DMS114 treated with DMSO at 0.1 percent for 48 hours (cell line): ENCODE data around the gene ATXN7L1.

Experiments
- DNase-seq: peaks from one replicate; lab custom pipeline; 2025; ENCODE audit not compliant: unreplicated experiment; lab: John Stamatoyannopoulos, UW

ATXN7L1 gene

DNA sequence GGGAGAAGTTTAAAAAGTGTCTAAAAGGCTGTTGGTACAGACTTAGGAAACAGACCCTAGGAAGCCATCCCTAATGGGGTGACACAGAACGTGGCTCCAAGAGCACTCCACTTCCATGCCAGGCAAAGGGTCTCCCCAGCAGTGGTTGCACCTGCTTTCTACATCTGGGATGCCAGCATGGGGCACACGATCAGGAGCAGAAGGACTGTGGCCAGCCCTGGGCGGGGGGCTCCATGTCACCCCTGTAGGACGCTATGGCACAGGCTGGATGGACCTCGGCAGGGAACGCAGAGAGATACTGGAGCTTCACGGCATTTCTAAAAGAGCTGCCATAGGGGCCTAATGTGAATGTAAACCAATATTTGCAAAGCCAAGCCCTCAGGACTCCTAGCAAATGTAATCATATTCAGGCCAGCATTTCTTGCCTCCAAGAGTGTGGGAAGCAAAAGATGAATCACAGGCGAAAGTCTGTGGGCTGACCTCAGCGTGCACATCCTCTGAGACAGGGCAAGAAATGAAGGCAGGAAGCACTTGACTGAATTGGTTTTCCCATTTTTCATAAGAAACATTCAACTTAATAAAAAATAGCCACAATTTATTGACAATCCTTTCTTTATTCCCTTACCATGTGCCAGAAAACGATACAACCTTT is 93.9 kb downstream of the ATXN7L1 start:
- no peak for DNase-seq

DNA sequence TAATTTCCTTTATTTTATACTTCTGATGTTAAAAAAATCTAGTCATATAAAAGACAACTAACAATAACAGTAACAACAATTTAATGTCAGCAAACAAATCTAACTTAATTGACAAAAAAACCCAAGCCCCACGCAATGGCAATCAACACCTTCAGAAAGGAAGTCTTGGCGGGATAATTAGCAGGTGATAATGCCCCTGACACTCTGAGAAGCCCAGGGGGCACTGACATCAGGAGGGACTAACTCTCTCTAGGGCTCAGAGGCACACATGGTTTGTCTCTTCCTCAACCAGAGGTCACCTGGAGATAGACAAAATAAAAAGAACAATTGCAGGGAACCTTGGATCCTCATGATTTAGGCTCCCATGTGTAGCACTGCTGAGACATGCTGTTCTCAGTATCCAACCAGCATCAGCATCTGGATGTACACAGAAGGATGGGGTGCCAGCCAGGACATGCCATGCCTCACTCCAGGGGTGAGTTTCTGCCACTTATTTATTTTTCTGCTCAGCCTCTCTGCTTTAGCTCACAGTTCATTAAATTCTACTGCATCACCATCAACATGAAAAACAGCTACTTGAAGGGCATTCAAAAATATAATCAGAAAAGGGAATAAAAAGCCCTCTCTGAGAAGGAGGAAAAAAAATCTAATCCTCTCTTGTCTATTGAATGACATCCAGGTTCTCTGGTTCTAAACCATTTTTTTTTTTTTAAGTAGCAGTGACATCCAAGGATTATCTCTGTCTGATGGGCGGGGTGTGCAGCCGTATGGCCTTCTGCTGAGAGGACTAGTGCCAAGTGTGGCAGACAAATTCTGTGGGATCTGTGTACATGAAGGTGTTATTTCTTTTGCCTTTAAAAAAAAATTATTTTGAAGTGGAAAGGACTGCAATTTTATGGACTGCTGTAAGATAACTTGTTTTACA is 96.3 kb downstream of the ATXN7L1 start:
- no peak for DNase-seq

DNA sequence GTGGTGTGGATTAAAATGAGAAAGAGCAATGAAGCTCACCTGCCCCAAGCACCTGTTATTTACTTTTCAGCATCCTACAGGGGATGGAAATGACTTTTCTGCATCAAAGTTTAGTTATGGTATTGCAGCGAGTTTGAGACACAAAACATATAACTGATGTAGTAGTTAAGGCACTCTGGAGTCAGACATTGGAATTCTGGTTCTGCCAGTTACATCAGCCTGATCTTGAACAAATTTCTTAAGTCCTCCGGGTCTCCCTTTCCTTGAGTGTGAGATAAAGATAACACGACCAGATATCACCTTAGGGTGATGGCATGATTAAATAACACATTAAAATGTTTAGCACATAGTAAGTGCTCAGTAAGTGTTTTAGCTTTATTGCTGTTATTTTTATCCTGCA is 97.4 kb downstream of the ATXN7L1 start:
- no peak for DNase-seq

DNA sequence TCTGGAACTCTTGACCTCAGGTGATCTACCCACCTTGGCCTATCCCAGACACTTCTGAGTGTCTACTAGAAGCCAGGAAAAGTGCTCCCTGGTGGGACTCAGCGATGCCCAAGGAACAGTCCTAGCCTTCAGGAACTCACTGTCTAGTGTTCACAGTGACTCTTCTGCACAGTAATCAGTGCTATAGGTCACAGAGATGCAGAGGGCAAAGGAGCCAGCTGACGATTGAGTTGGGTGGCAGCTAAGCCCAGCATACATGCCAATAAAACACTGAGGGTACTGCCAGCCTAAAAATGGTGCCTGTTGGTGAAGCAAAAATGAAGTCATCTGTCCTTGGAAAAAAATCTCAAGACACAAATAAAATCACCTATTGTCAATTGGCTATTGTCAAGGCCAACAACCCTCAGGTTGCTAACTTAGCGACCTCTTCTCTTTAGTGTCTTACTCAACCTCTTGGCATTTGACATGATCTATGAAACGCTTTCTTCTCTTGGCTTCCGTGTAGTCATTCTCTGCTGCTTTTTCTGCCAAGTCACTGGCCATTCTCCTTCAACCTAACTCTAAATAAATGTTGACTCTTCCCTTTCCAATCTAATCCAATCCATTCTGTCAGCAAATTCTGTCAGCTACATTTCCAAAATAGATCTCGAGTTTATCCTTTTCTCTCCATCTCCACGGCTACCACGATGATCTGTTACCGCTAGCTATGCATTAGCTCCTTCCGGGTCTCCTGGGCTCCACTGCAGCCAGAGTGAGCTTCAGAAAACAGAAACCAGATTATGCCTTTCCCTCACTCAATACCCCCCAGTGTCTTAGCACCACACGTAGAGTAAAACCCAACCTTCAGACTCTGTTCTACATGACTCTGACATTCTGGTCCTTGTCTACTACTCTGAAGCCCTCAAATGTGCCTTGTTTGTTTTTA is 99.2 kb downstream of the ATXN7L1 start:
- no peak for DNase-seq

DNA sequence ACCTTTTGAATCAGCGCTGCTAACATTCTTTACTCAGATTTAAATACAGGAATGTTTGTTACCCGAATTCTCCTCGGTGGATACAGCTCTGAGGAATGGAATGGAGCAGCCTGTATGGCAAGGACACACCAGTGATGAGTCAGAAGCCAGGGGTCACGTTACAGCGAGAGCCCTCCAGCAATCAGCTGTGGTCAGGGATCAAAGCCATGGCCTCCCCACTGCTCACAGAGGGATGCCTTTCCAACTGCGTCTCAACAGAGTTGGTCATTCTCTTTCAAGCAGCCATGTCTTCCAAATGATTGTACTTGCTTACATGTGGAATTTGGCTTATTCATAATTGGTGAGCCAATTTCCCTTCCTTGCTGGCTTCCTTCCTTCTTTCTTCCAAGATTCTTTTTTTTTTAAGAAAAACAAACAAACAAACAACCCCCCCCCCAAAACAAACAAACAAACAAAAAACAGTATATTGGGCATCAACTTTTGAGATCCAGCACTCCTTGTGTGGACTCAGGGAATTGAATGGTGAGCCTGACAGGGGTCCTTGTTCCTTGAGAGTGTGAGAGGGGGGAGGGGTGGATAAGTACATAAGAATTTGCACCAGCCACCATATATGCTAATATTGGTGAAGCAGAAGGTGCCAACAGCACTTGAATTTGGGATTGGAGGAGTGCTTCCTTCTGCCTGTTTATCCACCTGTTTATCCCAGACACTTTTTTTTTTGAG is 100.2 kb downstream of the ATXN7L1 start:
- no peak for DNase-seq

DNA sequence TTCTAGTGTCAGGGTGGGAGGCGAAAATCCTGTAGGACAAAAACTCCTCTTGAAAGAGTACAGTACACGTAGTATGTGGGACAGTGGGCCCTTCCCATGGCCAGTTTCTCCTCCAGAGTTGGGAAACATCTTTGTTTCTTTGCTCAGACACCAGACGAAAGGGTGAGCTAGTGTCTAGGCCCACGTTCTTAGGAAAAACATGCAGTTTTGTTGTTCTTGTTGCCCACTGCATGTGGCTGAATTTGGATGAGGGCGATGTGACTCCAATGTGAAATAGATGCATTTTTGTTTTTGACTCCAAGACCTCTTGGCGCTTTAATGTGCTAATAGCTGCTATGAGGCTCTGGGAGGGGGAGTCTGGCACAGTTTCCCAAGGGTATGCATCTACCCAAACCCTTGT is 100.8 kb downstream of the ATXN7L1 start:
- no peak for DNase-seq

DNA sequence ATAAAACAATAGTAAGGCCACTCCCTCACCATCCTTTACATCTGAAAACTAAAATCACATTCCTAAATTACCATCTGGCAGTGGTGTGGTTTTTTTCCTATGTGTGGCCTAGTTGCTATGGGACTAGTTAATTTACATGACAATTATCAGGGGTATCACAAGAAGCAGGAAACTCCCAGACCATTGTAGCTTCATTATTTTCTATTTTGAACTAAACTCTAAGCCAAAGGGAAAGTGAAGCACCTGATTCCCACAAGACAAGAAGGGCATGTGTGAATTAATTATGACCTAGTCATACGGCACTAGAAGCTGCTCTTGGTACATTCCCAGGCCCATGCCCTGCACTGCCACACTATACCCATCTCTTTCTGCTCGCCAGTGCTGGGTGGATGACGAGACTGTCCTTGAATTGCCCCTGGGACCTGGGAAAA is 103.4 kb downstream of the ATXN7L1 start:
- no peak for DNase-seq

DNA sequence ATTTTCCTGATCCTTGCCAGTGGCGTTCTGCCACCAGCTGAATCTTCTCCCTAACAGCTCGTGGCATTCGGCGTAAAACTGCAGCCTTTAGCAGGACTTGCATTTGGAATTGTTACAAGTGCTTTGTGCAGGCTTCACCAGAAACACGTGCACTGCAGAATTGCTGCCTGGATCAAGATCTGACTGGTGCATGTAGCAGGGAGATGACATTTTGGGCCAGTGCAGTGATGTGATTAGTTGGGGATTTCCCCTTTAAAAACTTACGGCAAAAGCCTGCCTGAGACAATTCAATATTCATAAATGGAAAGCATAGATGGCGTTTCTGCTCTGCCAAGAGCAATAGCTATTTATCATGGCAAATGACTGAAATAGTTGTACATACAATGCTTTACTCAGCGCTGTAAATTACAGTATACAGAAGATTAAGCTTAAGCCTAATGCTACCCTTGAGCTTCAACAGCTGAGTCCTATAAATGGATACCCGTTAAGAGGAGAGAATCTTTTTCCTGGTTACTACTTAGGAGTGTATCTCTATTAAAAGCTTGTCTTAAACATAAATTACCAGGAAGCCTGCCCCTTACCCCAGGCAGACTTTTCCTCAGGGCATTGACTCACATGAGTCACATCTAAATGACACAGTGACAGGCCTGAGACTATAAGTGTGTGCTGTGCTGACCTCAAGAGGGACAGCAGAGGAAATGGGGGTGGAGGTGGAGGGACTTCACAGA is 106.3 kb downstream of the ATXN7L1 start:
- DNase-seq: no peak

DNA sequence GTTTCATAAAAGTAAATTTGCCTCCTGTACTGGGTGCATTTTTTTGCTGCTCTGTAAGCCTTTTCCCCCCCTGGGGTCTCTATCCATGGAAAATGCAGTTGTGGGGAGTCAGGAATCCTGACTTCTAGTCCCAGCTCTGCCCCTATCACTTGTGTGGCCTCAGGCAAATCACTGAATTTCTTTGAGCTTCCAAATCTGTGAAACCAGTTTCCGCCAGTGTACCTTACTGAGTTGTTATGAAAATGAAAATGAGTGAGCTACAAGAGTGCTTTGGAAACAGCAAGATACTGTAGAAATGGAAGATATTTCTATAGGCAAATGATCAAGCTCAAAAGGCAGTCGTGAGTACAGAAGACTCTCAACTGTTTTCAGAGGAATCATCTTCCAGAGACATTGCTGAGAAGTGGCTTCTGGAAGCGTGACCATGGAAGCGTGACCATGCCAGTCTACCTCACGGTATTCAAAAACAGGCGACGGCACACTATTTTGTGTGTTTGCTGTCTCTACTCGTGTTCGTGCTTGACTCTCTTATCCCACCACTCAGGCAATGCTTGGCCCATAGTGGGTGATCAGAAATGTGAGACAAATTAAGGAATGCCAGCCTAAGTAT is 107.4 kb downstream of the ATXN7L1 start:
- no peak for DNase-seq

DNA sequence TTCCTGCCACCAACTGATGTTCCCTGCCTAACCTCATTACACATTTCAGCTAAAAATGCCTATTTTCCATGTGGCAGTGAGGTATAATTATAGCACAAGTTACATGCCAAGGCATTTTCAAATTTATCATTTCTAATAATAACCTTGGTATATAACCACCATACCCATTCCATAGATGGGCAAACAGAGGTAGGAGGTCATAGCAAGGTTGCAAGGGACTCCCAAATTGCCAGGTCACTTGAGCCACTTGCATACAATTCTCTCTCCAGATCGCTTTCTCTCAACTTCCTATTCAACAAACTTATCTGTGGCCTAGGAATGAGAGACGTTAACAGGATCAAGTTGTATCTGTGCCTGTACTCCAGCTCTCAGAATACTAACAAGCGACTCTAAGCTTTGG is 108.3 kb downstream of the ATXN7L1 start:
- no peak for DNase-seq

DNA sequence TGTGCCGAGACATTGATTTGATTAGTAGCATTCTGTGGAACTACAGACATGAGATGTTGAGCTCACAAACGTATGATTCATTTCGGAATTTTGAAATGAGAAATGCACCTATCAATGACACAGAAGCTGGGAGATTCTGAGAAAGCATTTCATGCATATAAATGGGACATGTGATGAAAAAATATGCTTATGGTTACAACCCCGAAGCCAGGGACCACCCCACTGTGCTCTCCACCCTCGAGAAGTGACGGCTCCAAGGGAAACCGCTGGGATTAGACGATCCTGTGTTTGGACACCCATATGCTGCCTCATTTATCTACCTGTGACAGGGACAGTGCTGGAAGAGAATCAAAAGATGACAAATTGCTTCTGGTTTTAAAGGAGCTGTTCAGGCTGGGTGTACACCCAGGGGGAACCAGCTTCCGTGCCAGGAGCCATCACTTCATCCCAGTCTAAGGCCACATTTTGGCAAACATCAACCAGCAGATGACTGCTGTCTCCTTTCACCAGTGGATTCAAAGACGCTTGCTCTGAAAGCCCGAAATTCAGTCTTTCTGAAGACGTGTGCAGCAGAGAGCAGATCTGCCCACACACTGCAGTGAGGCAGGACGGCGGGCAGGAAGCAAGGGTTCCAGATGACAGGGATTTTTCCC is 109.9 kb downstream of the ATXN7L1 start:
- DNase-seq: no peak

DNA sequence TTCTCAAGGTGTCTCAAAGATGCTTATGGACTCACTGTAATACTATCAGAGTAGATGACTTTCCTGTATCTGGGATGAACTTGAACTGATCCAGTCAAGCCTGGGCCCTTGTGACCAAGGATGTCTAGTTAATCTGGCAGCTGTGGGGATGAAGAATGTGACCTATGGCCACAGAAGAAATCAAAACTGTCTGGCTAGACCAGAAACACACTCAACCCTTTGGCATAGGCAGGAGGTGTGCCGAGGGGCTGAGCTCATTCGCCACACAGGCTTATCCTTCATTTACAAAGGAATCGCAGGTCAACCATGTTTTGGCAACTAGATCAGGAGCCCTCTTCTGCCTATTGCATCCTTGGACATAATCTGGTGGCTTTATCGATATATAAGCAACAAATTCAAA is 110.6 kb downstream of the ATXN7L1 start:
- DNase-seq: no peak

DNA sequence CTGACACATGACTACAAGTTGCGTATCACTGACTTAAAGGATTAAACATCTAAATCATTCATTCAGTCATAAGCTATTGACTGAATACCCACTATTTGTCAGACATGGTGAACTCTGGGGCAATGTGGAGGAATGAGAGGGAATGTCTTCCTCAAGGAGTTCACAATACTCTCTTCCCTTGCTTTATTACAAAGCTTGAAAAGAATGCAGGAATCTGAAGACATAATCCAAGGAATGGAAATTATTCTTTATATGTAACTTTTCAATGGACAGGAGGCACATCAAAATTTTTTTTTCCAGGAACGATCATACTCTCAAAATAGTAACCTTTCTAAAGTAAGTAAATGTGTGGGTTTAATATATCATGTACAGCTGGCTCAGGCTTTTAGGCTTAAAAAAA is 111.9 kb downstream of the ATXN7L1 start:
- DNase-seq: no peak

DNA sequence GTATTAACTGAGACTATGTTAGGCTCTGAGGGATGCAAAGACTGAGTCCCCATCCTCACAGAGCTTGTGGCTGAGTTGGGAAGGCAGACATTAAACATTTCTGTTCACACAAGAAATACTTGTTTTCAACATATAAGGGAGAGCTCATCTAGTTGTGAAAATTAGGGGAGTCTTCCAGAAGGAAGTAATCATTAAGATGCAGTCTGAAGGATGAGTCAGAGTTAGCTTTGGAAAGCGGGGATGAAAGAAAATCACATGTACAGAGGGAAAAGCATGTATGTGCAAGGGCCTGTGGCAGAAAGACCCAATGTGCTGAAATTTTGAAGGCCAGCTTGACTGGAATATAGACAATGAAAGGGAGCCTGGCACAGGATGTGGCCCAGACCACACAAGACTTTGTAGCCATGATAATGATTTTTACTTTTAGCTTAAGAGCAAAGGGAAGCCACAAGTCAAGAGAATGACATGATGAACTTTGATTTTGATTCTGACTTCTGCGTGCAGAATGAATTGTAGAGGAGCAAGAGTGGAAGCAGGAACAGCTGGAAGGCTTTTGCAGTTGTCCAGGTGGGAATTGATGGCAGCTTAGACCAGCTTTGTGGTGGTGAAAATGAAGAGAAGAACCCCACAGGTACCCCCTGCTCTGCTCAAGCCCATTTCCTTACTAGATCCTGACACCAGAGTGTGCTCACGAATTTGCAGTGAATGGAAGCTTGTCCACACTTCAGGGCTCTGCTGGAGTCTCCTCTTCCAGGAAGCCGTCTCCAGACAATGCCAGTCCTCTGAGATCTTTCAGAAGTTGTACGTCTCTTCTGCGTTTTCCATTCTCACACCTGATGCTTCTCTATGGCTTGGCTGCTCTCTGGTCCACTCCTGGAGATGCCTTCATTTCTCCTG is 115.6 kb downstream of the ATXN7L1 start:
- no peak for DNase-seq

DNA sequence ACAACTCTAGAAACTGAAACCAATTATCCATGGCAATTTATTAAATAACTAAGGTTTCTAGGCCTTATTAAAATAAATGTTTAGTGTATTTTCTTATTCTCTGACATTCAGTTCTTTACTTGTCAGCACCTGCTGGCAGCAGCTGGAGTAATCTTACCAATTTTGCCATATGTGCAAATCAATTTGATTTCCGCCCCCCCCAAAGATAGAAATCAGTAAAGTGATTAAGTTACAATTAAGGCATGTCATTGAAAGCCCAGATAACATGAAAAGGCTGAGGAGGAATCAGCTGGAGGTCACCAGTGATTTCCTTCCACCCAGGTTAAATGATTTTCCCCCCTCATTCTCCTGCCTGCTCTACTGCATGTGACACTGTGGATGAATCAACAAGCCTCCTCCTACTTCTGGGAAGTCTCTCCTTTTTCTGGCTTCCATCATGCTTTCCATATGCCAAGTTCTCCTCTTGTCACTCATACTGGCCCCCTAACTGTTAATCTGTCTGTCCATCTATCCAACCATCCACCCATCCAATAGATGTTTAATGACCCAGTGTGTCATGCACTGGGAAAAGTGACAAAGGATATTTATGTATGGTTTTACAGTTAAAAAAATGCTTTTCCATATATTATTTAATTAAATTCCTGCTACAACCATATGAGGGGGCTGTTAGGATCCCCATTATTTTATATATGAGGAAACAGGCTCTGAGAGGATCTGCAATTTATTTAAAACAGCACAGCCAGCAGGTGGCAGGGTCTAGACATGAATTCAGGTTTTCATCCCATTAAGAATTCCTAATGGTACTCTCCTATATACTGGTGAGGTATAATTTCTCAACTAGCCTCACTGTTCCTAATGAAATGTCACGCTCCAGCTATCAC is 116.5 kb downstream of the ATXN7L1 start:
- peak; percentile 5 for DNase-seq

DNA sequence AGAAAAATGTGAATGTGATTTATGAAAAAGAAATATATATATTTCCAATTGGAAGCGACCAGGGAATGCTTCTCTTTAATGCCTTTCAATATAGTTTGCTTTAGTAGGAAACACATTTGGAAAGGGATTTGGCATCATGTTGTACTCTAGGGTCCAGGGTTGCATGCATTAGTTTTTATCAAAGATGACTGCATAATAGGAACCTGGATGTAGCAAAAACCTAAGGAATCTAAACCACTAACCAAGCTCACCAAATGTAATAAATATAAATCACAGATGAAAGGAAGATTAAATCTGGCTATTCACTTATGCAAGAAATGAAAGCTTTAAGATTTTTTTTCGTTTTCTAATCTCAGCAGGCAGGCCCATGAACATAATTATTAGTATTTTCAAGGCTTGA is 120.0 kb downstream of the ATXN7L1 start:
- DNase-seq: no peak

DNA sequence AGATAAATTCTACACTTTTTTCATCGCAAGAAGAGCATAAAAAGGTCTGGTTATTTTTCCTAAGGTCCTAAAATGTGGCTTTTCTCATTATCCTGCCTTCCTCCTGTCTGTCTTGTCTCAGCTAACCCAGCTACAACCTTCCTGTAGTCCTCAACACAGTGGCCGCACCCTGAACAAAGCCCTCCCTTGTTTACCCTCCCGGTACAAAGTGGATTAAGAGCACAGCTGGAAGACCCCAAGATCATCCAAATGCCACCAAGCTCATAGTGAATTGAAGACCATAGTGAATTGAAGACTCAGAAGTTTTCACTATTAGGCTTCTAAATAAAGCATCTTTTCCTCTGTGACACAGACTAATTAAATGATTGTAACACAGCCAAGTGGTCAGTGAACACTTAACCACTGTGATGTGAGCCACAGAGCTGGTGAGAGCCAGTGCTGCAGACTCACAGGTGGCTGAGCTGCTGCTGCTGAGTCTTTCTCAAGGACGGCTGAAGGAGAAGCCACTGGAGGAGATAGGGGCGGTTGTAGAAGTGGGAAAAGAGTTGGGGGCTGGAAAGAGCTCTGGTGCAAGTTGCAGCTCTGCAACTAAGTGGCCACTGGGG is 123.6 kb downstream of the ATXN7L1 start:
- no peak for DNase-seq
